Activated CD8-positive, alpha-beta memory T cell treated with anti-CD3 and anti-CD28 coated beads, Interleukin-2, amount 10 ng/mL, durations not matched to agents 7 days and 5 days (primary cell): ENCODE results near the gene CCDC110. TPM values are rescaled to one million over a fixed set of nuclear protein-coding genes. Genes with fewer than 3 reads are reported as not detected.
"Not testable (repeated sequence)": the region's sequence is repeated elsewhere in the genome, so short reads cannot be mapped to it uniquely, and the experiment has no call there.

ENCODE experiments used
- ATAC-seq: fragments of 150-1000 bp; cut with Tn5 transposase; one replicate; pipeline ENCODE4 v1.10.0; 2021; ENCODE audit warnings: moderate library complexity
- CTCF ChIA-PET: fragments of 350-600 bp; sonication (Branson Sonifier 250); formaldehyde crosslinking; loops from one replicate; lab custom pipeline; 2021; ENCODE audit warnings: antibody characterized with exemption; lab: Charles Lee
- DNase-seq: peaks from one replicate; pipeline ENCODE4 v3.0.0-alpha.2; 2020
- H3K27ac Mint-ChIP-seq: one replicate; pipeline ENCODE4 v1.8.0; 2021; ENCODE audit warnings: mild to moderate bottlenecking, mixed read lengths
- H3K27me3 Mint-ChIP-seq: one replicate; pipeline ENCODE4 v1.8.0; 2021; ENCODE audit warnings: mixed read lengths
- H3K36me3 Mint-ChIP-seq: one replicate; pipeline ENCODE4 v1.8.0; 2021; ENCODE audit warnings: mild to moderate bottlenecking, mixed read lengths
- H3K4me1 Mint-ChIP-seq: one replicate; pipeline ENCODE4 v1.8.0; 2021; ENCODE audit warnings: mixed read lengths
- H3K4me3 Mint-ChIP-seq: one replicate; pipeline ENCODE4 v1.8.0; 2021; ENCODE audit warnings: mild to moderate bottlenecking, moderate library complexity, mixed read lengths
- H3K9me3 Mint-ChIP-seq: one replicate; pipeline ENCODE4 v1.8.0; 2022; ENCODE audit warnings: low read depth, mixed read lengths
- total RNA-seq, 2 experiments: library from RNA; stranded (reverse); gene quantifications; one replicate each; pipeline ENCODE4 v1.2.3, GENCODE V29; 2021

The CCDC110 gene
- total RNA-seq: not detected

GRCh38 chr4:185471235-185472102 is at the start of gene CCDC110:
CCDC110 (minus strand) TSS chr4:185471733; CDS start chr4:185471683, 50 bp downstream.
- Mint-ChIP-seq H3K27me3 (peaks cover 53% of the 10 kb centered on the region), H3K4me1 (peaks cover 8% of the 10 kb centered on the region), H3K36me3 (no peaks in the 10 kb centered on the region), H3K27ac (peak within 1 kb of the TSS; percentile 56), H3K9me3 (no peaks in the 10 kb centered on the region), H3K4me3 (peak within 1 kb of the TSS; percentile 79)
- peak; percentile 92 for DNase-seq
- CTCF ChIA-PET: interaction anchor here (1.0 to 3.5 kb wide), 4 partner anchors 45 to 666 kb away, joined by 3 to 16 read pairs (median 4); partner anchors contain the start of gene UFSP2
- ATAC-seq: peak; percentile 95

- CTCF ChIA-PET: no interaction called here
- no peaks in the 10 kb centered on the region for H3K36me3 Mint-ChIP-seq
- H3K27ac Mint-ChIP-seq: no peak overlapping the region
- H3K9me3 Mint-ChIP-seq: no peaks in the 10 kb centered on the region
- no peaks in the 10 kb centered on the region for H3K4me1 Mint-ChIP-seq
- peaks cover 42% of the 10 kb centered on the region for H3K27me3 Mint-ChIP-seq
- ATAC-seq (no peak), DNase-seq (no peak)
- H3K4me3 Mint-ChIP-seq: no peak overlapping the region
These were observed 48.6 kb upstream of the CCDC110 start for GRCh38 chr4:185520119-185520518.

- Mint-ChIP-seq H3K36me3 (no peaks in the 10 kb centered on the region), H3K4me1 (peaks cover 5% of the 10 kb centered on the region), H3K4me3 (no peak overlapping the region), H3K27ac (no peak overlapping the region), H3K9me3 (no peaks in the 10 kb centered on the region), H3K27me3 (peaks cover 46% of the 10 kb centered on the region)
- DNase-seq (no peak), ATAC-seq (no peak)
- CTCF ChIA-PET: interaction anchor here (1.4 kb wide), 1 partner anchor 16 kb away, joined by 5 read pairs; the partner anchor contains the start of gene PDLIM3
These were observed 47.0 kb upstream of the CCDC110 start for GRCh38 chr4:185518494-185518893.

GRCh38 chr4:185518069-185518468 is 46.5 kb upstream of the CCDC110 start:
- DNase-seq (no peak), ATAC-seq (no peak)
- Mint-ChIP-seq H3K4me3 (no peak overlapping the region), H3K9me3 (no peaks in the 10 kb centered on the region), H3K36me3 (no peaks in the 10 kb centered on the region), H3K4me1 (peaks cover 9% of the 10 kb centered on the region), H3K27me3 (peaks cover 47% of the 10 kb centered on the region), H3K27ac (no peak overlapping the region)
- CTCF ChIA-PET: interaction anchor here (1.4 kb wide), 1 partner anchor 16 kb away, joined by 5 read pairs; the partner anchor contains the start of gene PDLIM3

GRCh38 chr4:185515248-185515647 is 43.7 kb upstream of the CCDC110 start:
- Mint-ChIP-seq H3K4me3 (no peak overlapping the region), H3K9me3 (no peaks in the 10 kb centered on the region), H3K36me3 (no peaks in the 10 kb centered on the region), H3K27me3 (peaks cover 71% of the 10 kb centered on the region), H3K4me1 (peaks cover 11% of the 10 kb centered on the region), H3K27ac (no peak overlapping the region)
- ATAC-seq: no peak
- no peak for DNase-seq
- CTCF ChIA-PET: no interaction called here

GRCh38 chr4:185514182-185514697 is 42.7 kb upstream of the CCDC110 start:
- Mint-ChIP-seq H3K9me3 (no peaks in the 10 kb centered on the region), H3K27ac (no peak overlapping the region), H3K4me3 (no peak overlapping the region), H3K4me1 (peaks cover 11% of the 10 kb centered on the region), H3K36me3 (no peaks in the 10 kb centered on the region), H3K27me3 (peaks cover 77% of the 10 kb centered on the region)
- CTCF ChIA-PET: no interaction called here
- ATAC-seq (no peak), DNase-seq (no peak)

GRCh38 chr4:185513489-185514181 is 42.1 kb upstream of the CCDC110 start:
- Mint-ChIP-seq H3K27ac (no peak overlapping the region), H3K4me3 (no peak overlapping the region), H3K36me3 (no peaks in the 10 kb centered on the region), H3K4me1 (peaks cover 11% of the 10 kb centered on the region), H3K27me3 (peaks cover 76% of the 10 kb centered on the region), H3K9me3 (no peaks in the 10 kb centered on the region)
- CTCF ChIA-PET: no interaction called here
- ATAC-seq (no peak), DNase-seq (peak; percentile 57)

- H3K27ac Mint-ChIP-seq: no peak overlapping the region
- ATAC-seq: no peak
- H3K4me3 Mint-ChIP-seq: no peak overlapping the region
- no peaks in the 10 kb centered on the region for H3K9me3 Mint-ChIP-seq
- peaks cover 11% of the 10 kb centered on the region for H3K4me1 Mint-ChIP-seq
- no peaks in the 10 kb centered on the region for H3K36me3 Mint-ChIP-seq
- no peak for DNase-seq
- CTCF ChIA-PET: no interaction called here
- H3K27me3 Mint-ChIP-seq: peaks cover 81% of the 10 kb centered on the region
These were observed 41.0 kb upstream of the CCDC110 start for GRCh38 chr4:185512516-185512915.

GRCh38 chr4:185511243-185511642 is 39.7 kb upstream of the CCDC110 start:
- H3K36me3 Mint-ChIP-seq, H3K4me3 Mint-ChIP-seq, DNase-seq, H3K27ac Mint-ChIP-seq, H3K9me3 Mint-ChIP-seq, ATAC-seq, CTCF ChIA-PET: not testable (repeated sequence)
- Mint-ChIP-seq H3K4me1 (peaks cover 11% of the 10 kb centered on the region), H3K27me3 (peaks cover 78% of the 10 kb centered on the region)

GRCh38 chr4:185510806-185511205 is 39.3 kb upstream of the CCDC110 start:
- Mint-ChIP-seq H3K4me3 (no peak overlapping the region), H3K9me3 (no peaks in the 10 kb centered on the region), H3K36me3 (no peaks in the 10 kb centered on the region), H3K27me3 (peaks cover 79% of the 10 kb centered on the region), H3K4me1 (peaks cover 11% of the 10 kb centered on the region), H3K27ac (no peak overlapping the region)
- DNase-seq (no peak), ATAC-seq (no peak)
- CTCF ChIA-PET: no interaction called here

- no peaks in the 10 kb centered on the region for H3K36me3 Mint-ChIP-seq
- CTCF ChIA-PET: no interaction called here
- no peaks in the 10 kb centered on the region for H3K9me3 Mint-ChIP-seq
- no peak for ATAC-seq
- no peak for DNase-seq
- peaks cover 3% of the 10 kb centered on the region for H3K4me1 Mint-ChIP-seq
- no peak overlapping the region for H3K27ac Mint-ChIP-seq
- peaks cover 64% of the 10 kb centered on the region for H3K27me3 Mint-ChIP-seq
- H3K4me3 Mint-ChIP-seq: no peak overlapping the region
These were observed 36.6 kb upstream of the CCDC110 start for GRCh38 chr4:185508181-185508580.

GRCh38 chr4:185506422-185506821 is 34.9 kb upstream of the CCDC110 start:
- Mint-ChIP-seq H3K4me1 (no peaks in the 10 kb centered on the region), H3K27me3 (peaks cover 53% of the 10 kb centered on the region), H3K9me3 (no peaks in the 10 kb centered on the region), H3K36me3 (no peaks in the 10 kb centered on the region), H3K4me3 (no peak overlapping the region), H3K27ac (no peak overlapping the region)
- ATAC-seq: no peak
- no peak for DNase-seq
- CTCF ChIA-PET: no interaction called here
